Progenitor cell of endocrine pancreas (in vitro differentiated cells): ENCODE measurements around the gene WFS1. TPM values are rescaled to one million over a fixed set of nuclear protein-coding genes. Genes with fewer than 3 reads are reported as not detected.
A peak's percentile ranks its signal among the peaks of the same experiment; 100 is the strongest.

Experiments
- DNase-seq: peaks from one replicate; pipeline ENCODE4 v3.0.0; 2021; ENCODE audit warnings: low spot score; ENCODE audit not compliant: unreplicated experiment
- H3K27ac Mint-ChIP-seq: 2 replicates; pipeline ENCODE4 v1.8.0; 2021; ENCODE audit warnings: mild to moderate bottlenecking, moderate library complexity, mixed read lengths
- H3K27me3 Mint-ChIP-seq: 2 replicates; pipeline ENCODE4 v1.8.0; 2021; ENCODE audit warnings: mixed read lengths
- H3K36me3 Mint-ChIP-seq: 2 replicates; pipeline ENCODE4 v1.8.0; 2022; ENCODE audit warnings: mixed read lengths; ENCODE audit not compliant: insufficient read depth
- H3K4me1 Mint-ChIP-seq: 2 replicates; pipeline ENCODE4 v1.8.0; 2021; ENCODE audit warnings: low read depth, mixed read lengths
- H3K4me3 Mint-ChIP-seq: 2 replicates; pipeline ENCODE4 v1.8.0; 2021; ENCODE audit warnings: low read depth, mild to moderate bottlenecking, moderate library complexity, mixed read lengths
- H3K9me3 Mint-ChIP-seq: 2 replicates; pipeline ENCODE4 v1.8.0; 2021; ENCODE audit warnings: low read depth, mixed read lengths
- total RNA-seq: library from RNA; stranded (reverse); gene quantifications from 2 replicates; pipeline ENCODE4 v1.2.1, GENCODE V29; 2021
- TF ChIP-seq, protein P1 (sequence below): fragments of 200-600 bp; sonication (generic); IDR thresholded peaks from one replicate; pipeline ENCODE4 v1.5.0; 2021; ENCODE audit warnings: antibody characterized with exemption, mild to moderate bottlenecking; ENCODE audit not compliant: unreplicated experiment

The WFS1 gene
- total RNA-seq, 1 donor from 2014 or later = 37.9 TPM

DNA sequence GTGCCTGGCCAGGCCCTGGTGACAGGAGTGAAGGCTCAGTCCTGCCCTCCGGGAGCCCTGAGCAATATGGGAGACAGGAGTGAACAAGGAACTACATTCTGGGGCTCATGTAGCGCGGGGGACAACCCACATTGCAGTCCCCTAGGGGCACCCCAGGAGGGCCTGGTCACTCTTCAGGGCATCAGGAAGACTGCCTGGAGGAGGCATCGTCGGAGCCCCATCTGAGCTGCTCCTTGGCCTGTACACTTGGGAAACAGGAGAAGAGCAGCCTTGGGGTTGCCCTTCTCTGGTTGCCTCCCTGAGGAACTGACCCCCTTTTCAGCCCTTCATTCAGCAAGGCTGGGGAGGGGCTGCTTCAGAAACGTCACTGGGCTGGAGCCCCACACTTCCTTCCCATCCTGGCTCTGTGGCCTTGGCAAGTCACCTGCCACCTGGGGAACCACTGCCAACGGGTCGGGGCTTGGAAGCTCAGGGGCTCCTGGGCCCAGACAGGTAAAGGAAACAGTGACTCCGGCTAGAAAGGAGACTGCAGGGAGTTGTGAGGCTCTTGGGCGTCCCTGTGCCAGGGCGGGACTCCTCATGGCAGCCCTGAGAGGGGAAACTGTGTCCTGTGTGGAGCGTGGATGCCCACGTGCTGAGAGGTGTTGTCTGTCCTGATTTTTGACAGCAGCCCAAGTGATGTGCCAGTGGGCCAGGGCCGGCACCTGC is 10.1 kb downstream of the WFS1 start:
- Mint-ChIP-seq H3K4me3 (no peak overlapping the region), H3K36me3 (peaks cover 3% of the 10 kb centered on the region), H3K27ac (peak overlapping the region; percentile 67), H3K4me1 (peaks cover 9% of the 10 kb centered on the region), H3K27me3 (no peaks in the 10 kb centered on the region), H3K9me3 (no peaks in the 10 kb centered on the region)
- TF ChIP-seq, protein P1, sequence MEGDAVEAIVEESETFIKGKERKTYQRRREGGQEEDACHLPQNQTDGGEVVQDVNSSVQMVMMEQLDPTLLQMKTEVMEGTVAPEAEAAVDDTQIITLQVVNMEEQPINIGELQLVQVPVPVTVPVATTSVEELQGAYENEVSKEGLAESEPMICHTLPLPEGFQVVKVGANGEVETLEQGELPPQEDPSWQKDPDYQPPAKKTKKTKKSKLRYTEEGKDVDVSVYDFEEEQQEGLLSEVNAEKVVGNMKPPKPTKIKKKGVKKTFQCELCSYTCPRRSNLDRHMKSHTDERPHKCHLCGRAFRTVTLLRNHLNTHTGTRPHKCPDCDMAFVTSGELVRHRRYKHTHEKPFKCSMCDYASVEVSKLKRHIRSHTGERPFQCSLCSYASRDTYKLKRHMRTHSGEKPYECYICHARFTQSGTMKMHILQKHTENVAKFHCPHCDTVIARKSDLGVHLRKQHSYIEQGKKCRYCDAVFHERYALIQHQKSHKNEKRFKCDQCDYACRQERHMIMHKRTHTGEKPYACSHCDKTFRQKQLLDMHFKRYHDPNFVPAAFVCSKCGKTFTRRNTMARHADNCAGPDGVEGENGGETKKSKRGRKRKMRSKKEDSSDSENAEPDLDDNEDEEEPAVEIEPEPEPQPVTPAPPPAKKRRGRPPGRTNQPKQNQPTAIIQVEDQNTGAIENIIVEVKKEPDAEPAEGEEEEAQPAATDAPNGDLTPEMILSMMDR = no peak
- no peak for DNase-seq

DNA sequence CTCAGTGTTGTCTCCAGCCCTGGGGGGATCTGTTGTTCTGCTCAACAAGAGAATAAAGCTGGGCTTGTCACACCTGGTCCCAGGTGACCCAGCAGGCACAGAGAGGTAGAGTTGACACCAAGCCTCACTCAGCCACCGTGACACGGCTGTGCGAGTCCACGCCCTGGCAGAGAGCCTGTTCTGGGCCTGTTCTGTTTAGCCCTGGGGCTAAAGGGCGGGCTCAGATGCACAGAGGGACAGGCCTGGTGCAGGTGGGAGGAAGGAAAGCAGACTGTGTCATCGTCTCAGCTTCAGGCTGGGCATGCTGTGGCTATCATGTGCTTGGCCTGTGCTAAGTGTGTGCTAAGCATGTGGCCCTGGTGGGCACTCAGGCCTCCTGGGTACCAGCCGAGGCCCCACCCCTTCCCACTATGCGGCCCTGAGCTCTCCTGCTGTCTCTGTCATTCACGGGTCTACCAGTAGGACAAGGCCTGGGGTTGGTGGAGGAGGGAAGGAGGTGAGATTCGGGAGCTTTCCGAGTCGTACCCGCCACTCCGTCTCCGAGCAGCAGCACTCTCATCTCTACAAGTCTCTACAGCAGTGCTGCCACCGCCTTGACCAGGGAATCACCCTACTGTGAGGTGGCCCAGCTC is 10.8 kb downstream of the WFS1 start:
- H3K27ac Mint-ChIP-seq = no peak overlapping the region
- H3K4me1 Mint-ChIP-seq = peaks cover 9% of the 10 kb centered on the region
- H3K4me3 Mint-ChIP-seq = no peak overlapping the region
- TF ChIP-seq, protein P1 = no peak
- no peaks in the 10 kb centered on the region for H3K27me3 Mint-ChIP-seq
- no peak for DNase-seq
- H3K9me3 Mint-ChIP-seq = no peaks in the 10 kb centered on the region
- peaks cover 3% of the 10 kb centered on the region for H3K36me3 Mint-ChIP-seq

DNA sequence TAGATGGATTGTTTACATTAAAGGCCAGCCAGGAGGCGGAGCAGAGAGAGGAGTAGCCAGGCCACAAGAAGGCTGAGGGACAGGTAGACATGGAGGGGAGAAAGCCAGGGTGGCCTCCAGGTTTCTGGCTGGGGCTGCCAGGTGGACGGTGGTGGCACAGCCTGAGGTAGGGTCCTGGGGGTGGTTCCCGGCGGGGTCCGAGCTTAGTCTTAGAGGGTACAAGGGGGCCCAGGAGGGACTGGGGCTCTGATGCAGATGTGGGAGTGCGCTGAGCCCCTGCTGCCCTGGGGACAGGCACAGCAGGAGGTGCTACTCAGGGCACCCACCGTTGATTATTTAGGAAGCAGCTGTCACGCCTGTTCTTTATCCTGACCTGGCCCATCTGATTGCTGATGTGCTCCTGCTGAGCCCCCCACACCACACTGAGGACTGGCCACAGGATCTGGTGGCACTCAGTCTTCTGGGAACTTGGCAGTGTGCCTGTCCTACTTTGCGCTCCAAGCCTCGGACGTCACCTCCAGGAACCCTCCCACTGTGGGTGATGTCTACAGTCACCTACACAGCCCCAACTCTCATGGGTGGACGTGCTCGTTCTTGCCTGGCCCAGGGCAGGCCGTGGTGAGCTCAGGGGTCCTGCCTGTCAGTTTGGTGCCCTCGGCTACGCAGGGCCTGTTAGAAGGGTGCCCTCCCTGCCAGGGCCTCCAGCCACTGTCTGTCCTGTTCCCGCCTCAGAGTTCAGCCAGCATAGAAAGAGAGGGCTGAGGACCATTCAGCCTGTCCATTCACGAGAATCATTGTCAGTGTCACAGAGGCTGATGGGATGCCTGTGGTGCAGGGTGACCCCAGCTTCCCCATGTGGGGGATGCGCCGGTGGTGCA is 12.0 kb downstream of the WFS1 start:
- peak overlapping the region; percentile 81 for H3K27ac Mint-ChIP-seq
- H3K27me3 Mint-ChIP-seq = no peaks in the 10 kb centered on the region
- no peaks in the 10 kb centered on the region for H3K9me3 Mint-ChIP-seq
- no peak for DNase-seq
- TF ChIP-seq, protein P1 = no peak
- peaks cover 4% of the 10 kb centered on the region for H3K4me1 Mint-ChIP-seq
- H3K36me3 Mint-ChIP-seq = peaks cover 4% of the 10 kb centered on the region
- no peak overlapping the region for H3K4me3 Mint-ChIP-seq

DNA sequence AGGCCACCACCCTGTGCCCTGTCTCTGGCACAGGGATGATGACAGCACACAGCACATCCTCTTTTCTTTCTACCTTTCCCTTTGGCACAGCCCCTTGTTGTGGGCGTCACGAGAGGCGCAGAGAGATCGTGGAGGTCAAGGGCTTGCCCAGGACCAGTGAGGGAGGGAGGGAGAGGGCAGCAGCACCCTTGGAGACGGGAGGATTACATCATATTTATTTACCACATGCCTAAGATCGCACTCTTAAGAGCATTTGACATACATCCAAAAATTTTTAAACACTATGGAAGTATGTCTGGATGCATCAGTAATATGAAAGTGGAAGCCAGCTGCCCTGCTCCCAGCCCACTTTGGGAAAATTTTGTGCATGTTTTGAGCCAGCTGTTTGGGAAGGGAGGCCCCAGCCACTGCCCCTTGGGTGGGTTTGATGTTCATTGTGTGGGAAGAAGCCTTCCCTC is 12.7 kb downstream of the WFS1 start:
- TF ChIP-seq, protein P1 = no peak
- H3K27ac Mint-ChIP-seq = no peak overlapping the region
- H3K9me3 Mint-ChIP-seq = no peaks in the 10 kb centered on the region
- H3K4me1 Mint-ChIP-seq = peaks cover 2% of the 10 kb centered on the region
- no peaks in the 10 kb centered on the region for H3K27me3 Mint-ChIP-seq
- H3K4me3 Mint-ChIP-seq = no peak overlapping the region
- DNase-seq = no peak
- peaks cover 4% of the 10 kb centered on the region for H3K36me3 Mint-ChIP-seq

DNA sequence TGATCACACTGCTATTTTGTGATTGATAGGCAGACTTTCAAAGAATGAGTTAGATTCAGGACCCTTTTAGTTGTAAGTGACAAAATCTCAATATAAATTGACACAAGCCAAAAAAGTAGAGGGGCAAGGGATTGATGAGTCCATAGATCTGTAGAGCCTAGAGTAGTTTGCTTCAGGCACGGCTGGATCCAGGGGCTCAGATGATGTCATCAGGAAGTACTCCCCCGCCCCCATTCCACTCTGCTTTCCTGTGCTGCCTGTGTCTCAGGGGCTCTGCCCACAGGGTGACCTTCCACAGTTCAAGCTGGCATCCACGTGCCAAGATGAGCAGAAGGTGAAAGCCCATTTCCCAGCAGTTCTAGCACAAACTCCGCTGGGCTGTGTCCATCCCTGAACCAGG is 13.6 kb downstream of the WFS1 start:
- peaks cover 5% of the 10 kb centered on the region for H3K36me3 Mint-ChIP-seq
- no peaks in the 10 kb centered on the region for H3K9me3 Mint-ChIP-seq
- TF ChIP-seq, protein P1 = no peak
- no peaks in the 10 kb centered on the region for H3K27me3 Mint-ChIP-seq
- no peak overlapping the region for H3K27ac Mint-ChIP-seq
- H3K4me1 Mint-ChIP-seq = peaks cover 2% of the 10 kb centered on the region
- no peak for DNase-seq
- H3K4me3 Mint-ChIP-seq = no peak overlapping the region
